ENCODE data around the gene HOXB4.

The HOXB4 gene

DNA sequence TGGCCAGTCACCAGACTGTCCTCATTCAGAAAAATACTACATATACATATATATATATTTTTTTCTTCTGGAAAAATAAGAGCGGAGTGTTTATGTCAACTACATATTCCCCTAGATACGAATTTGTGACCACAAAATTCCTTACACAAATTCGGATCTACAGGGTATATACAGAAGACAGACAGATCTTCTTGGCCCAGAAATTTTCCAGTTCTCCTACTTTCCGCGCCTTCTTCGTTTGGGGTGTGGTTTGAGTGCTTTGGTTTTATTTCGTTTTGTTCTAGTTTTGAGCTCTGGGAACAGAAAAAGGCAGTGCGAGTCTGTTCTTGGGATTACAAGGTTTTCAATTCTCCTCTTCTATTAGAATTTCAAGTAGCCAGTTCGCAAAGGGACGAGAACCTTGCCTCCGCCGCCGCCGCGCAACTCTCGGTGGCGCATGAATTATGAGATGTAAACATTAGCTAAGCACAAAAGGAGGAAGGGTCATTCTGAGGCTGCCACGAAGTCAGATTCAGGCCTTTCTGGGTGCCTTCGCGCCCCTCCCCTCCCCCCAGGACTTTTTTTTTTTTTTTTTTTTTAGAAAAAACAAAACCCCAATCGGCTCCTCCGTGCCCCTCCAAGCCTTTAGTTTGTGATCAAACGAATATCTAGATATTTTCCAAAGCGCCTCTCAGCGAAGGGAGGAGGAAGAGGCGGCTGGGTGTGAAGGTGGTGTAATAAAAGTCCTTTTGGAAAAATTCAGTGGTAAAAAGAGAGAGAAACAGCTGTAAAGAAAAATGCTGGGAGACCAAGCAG lies 1.8 kb upstream of the HOXB4 start:
- no peaks in the 10 kb centered on the region for H3K36me3 ChIP-seq (ENCODE audit: insufficient read depth)
- no peak for TF ChIP-seq CTCF (conservative IDR thresholded peaks at IDR 0.05; ENCODE audit: low read depth, low read length)
- no peaks in the 10 kb centered on the region for H3K79me2 ChIP-seq (ENCODE audit: insufficient read depth, low read depth)
- H3K27me3 ChIP-seq (ENCODE audit: insufficient read depth, low read depth) = no peaks in the 10 kb centered on the region; the same call in 1 of the 2 replicates
- H4K20me1 ChIP-seq (ENCODE audit: insufficient read depth) = no peaks in the 10 kb centered on the region
- no peak overlapping the region for H3K9ac ChIP-seq
- no peak overlapping the region for H2AFZ ChIP-seq (ENCODE audit: low read depth)
- peaks cover 6% of the 10 kb centered on the region for H3K4me1 ChIP-seq (ENCODE audit: low read depth, poor library complexity, severe bottlenecking)
- no peak overlapping the region for H3K4me3 ChIP-seq (IDR thresholded peaks at IDR 0.05; ENCODE audit: insufficient read depth, low read depth, low read length)
- H3K27ac ChIP-seq = no peak overlapping the region
- no peak overlapping the region for H3K4me2 ChIP-seq

GRCh38 chr17:48579471-48579759 lies 1.3 kb upstream of the HOXB4 start:
- Histone ChIP-seq H3K36me3 (ENCODE audit: insufficient read depth) (no peaks in the 10 kb centered on the region), H3K9ac (no peak overlapping the region), H3K4me2 (no peak overlapping the region), H2AFZ (ENCODE audit: low read depth) (no peak overlapping the region), H3K79me2 (ENCODE audit: insufficient read depth, low read depth) (no peaks in the 10 kb centered on the region), H3K4me3 (IDR thresholded peaks at IDR 0.05; ENCODE audit: insufficient read depth, low read depth, low read length) (no peak overlapping the region), H3K4me1 (ENCODE audit: low read depth, poor library complexity, severe bottlenecking) (peaks cover 6% of the 10 kb centered on the region), H3K27me3 (ENCODE audit: insufficient read depth, low read depth) (no peaks in the 10 kb centered on the region; the same call in 1 of the 2 replicates), H3K27ac (no peak overlapping the region), H4K20me1 (ENCODE audit: insufficient read depth) (no peaks in the 10 kb centered on the region)
- no peak for TF ChIP-seq CTCF (conservative IDR thresholded peaks at IDR 0.05; ENCODE audit: low read depth, low read length)

DNA sequence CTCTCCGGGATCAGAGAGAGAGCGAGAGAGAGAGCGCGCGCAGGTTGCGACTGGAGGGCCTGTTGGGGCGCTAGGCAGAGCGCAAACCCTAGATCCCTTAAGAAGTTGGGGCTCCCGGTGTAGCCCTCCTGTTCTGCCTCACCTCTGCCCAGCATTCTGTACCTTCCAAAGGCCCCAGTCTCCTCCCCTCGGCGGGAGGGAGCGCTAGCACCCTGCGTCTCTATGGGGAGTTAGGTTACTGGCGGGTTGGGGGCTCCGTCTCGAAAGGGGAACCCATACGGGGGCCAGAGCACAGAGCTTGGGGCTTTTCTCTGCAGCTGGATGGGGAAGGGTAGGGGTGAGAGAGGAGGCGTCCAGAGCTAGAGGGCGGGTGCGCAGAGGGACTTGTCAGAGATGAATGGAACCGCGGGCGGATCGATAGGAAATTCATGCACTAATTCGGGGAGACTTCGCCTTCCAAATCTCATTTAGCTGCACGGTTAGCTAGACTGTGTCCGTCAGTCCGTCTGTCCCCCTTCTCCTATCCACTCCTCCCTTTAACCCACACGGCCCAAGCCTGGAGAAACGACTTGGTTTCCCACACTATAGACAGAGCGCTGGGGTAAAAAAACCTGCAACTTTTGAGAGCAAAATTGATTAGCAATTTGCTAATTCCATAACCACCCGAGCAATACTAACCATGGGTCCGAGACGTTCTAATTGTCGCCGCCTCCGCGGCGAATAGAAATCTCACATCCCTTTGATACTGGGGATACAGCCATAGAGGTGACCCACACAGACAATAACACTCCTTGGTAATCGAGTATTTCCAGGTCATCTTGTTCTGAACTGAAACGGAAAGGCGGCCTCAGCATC lies 693 bp upstream of the HOXB4 start:
- no peaks in the 10 kb centered on the region for H4K20me1 ChIP-seq (ENCODE audit: insufficient read depth)
- peaks cover 6% of the 10 kb centered on the region for H3K4me1 ChIP-seq (ENCODE audit: low read depth, poor library complexity, severe bottlenecking)
- H3K36me3 ChIP-seq (ENCODE audit: insufficient read depth) = no peaks in the 10 kb centered on the region
- H3K27me3 ChIP-seq (ENCODE audit: insufficient read depth, low read depth) = no peaks in the 10 kb centered on the region; the same call in 1 of the 2 replicates
- no peak overlapping the region for H3K4me3 ChIP-seq (IDR thresholded peaks at IDR 0.05; ENCODE audit: insufficient read depth, low read depth, low read length)
- no peaks in the 10 kb centered on the region for H3K79me2 ChIP-seq (ENCODE audit: insufficient read depth, low read depth)
- no peak overlapping the region for H3K4me2 ChIP-seq
- no peak overlapping the region for H3K27ac ChIP-seq
- TF ChIP-seq CTCF (conservative IDR thresholded peaks at IDR 0.05; ENCODE audit: low read depth, low read length) = no peak
- H3K9ac ChIP-seq = no peak overlapping the region
- peak overlapping the region; percentile 41; the same call in 1 of the 2 replicates for H2AFZ ChIP-seq (ENCODE audit: low read depth)

GRCh38 chr17:48577330-48577945 lies 712 bp downstream of the HOXB4 start:
- Histone ChIP-seq H3K4me1 (ENCODE audit: low read depth, poor library complexity, severe bottlenecking) (peaks cover 6% of the 10 kb centered on the region), H3K79me2 (ENCODE audit: insufficient read depth, low read depth) (no peaks in the 10 kb centered on the region), H3K4me3 (IDR thresholded peaks at IDR 0.05; ENCODE audit: insufficient read depth, low read depth, low read length) (no peak overlapping the region), H3K27ac (no peak overlapping the region), H3K4me2 (peak overlapping the region; percentile 51), H3K36me3 (ENCODE audit: insufficient read depth) (no peaks in the 10 kb centered on the region), H4K20me1 (ENCODE audit: insufficient read depth) (no peaks in the 10 kb centered on the region), H3K9ac (peak overlapping the region; percentile 42; the same call in 1 of the 2 replicates), H2AFZ (ENCODE audit: low read depth) (peak overlapping the region; percentile 26; the same call in 1 of the 2 replicates), H3K27me3 (ENCODE audit: insufficient read depth, low read depth) (no peaks in the 10 kb centered on the region; the same call in 1 of the 2 replicates)
- TF ChIP-seq CTCF (conservative IDR thresholded peaks at IDR 0.05; ENCODE audit: low read depth, low read length) = no peak

All from KMS-11 (cell line).